DND-41 (cell line): ENCODE results near the gene MTOR.
"Not testable (repeated sequence)": the region's sequence is repeated elsewhere in the genome, so short reads cannot be mapped to it uniquely, and the experiment has no call there.

Experiments
- ATAC-seq: fragments of 200-7000 bp; cut with Tn5 transposase; 3 replicates; pipeline ENCODE4 v1.9.1; 2021; ENCODE audit warnings: low read depth; ENCODE audit not compliant: insufficient read depth
- DNase-seq: peaks from one replicate; pipeline ENCODE4 v3.0.0-alpha.2; 2020
- H2AFZ ChIP-seq: 2 replicates; pipeline ENCODE4 v1.6.0; 2012; ENCODE audit warnings: low read depth, low read length
- H3K27ac ChIP-seq: 2 replicates; pipeline ENCODE4 v1.5.1; 2012; ENCODE audit warnings: low read length, inconsistent platforms
- H3K27me3 ChIP-seq: fragments of 200-600 bp; sonication (generic); 2 replicates; pipeline ENCODE4 v1.6.0; 2012; ENCODE audit warnings: low read length, mild to moderate bottlenecking, inconsistent platforms; ENCODE audit not compliant: insufficient read depth, poor library complexity
- H3K36me3 ChIP-seq: 2 replicates; pipeline ENCODE4 v1.5.1; 2012; ENCODE audit warnings: low read length, inconsistent platforms; ENCODE audit not compliant: insufficient read depth
- H3K4me1 ChIP-seq: 2 replicates; pipeline ENCODE4 v1.5.1; 2012; ENCODE audit warnings: mild to moderate bottlenecking, low read length; ENCODE audit not compliant: insufficient read depth
- H3K4me2 ChIP-seq: 2 replicates; pipeline ENCODE4 v1.6.0; 2012; ENCODE audit warnings: mild to moderate bottlenecking, moderate library complexity, low read length, inconsistent platforms; ENCODE audit not compliant: insufficient read depth
- H3K4me3 ChIP-seq, 2 experiments: fragments of 200-600 bp in 1 of 2; shearing (Covaris generic) in 1 of 2; 2 replicates each; pipeline ENCODE4 v1.5.1; 2012 to 2016; ENCODE audit warnings: inconsistent platforms in 2 of 2, low read length in 2 of 2, mild to moderate bottlenecking in 2 of 2, low read depth in 1 of 2, moderate library complexity in 1 of 2
- H3K79me2 ChIP-seq: 2 replicates; pipeline ENCODE4 v1.6.0; 2012; ENCODE audit warnings: low read length, inconsistent platforms; ENCODE audit not compliant: insufficient read depth
- H3K9ac ChIP-seq: 2 replicates; pipeline ENCODE4 v1.6.0; 2012; ENCODE audit warnings: low read depth, mild to moderate bottlenecking, inconsistent platforms, low read length, moderate library complexity
- H3K9me3 ChIP-seq: 2 replicates; pipeline ENCODE4 v1.5.1; 2012; ENCODE audit warnings: low read length, moderate library complexity, mild to moderate bottlenecking, inconsistent platforms; ENCODE audit not compliant: insufficient read depth, severe bottlenecking
- H4K20me1 ChIP-seq: 2 replicates; pipeline ENCODE4 v1.6.0; 2012; ENCODE audit warnings: low read length; ENCODE audit not compliant: insufficient read depth
- CTCF ChIP-seq: IDR thresholded peaks from 2 replicates; pipeline ENCODE4 v1.5.1; 2012; ENCODE audit warnings: borderline replicate concordance, low read length, moderate library complexity, mild to moderate bottlenecking; ENCODE audit not compliant: poor library complexity, severe bottlenecking; ENCODE audit errors: extremely low read depth
- EZH2 ChIP-seq: IDR thresholded peaks from 3 replicates; pipeline ENCODE4 v1.6.1; 2012; ENCODE audit warnings: borderline replicate concordance, low read depth, mild to moderate bottlenecking, moderate library complexity, low read length, inconsistent platforms; ENCODE audit not compliant: severe bottlenecking

The MTOR gene

GRCh38 chr1:11180342-11180744 is 82.0 kb downstream of the MTOR start:
- Histone ChIP-seq H3K79me2 (no peaks in the 10 kb centered on the region), H3K4me3 (no peak overlapping the region), H3K4me2 (no peak overlapping the region), H3K27ac (no peak overlapping the region), H3K36me3 (peaks cover 72% of the 10 kb centered on the region), H3K9me3 (no peaks in the 10 kb centered on the region), H3K9ac (no peak overlapping the region), H2AFZ (no peak overlapping the region), H4K20me1 (peaks cover 4% of the 10 kb centered on the region; the same call in 1 of the 2 replicates), H3K4me1 (no peaks in the 10 kb centered on the region), H3K27me3 (no peaks in the 10 kb centered on the region)
- DNase-seq (no peak), ATAC-seq (no peak)
- TF ChIP-seq EZH2 = no peak
- TF ChIP-seq CTCF = no peak

GRCh38 chr1:11179749-11180148 is 82.6 kb downstream of the MTOR start:
- ATAC-seq, H2AFZ ChIP-seq, H3K4me1 ChIP-seq, H4K20me1 ChIP-seq, H3K79me2 ChIP-seq, H3K4me2 ChIP-seq, H3K4me3 ChIP-seq, H3K9ac ChIP-seq, DNase-seq, H3K27ac ChIP-seq, H3K9me3 ChIP-seq, H3K27me3 ChIP-seq: not testable (repeated sequence)
- peaks cover 71% of the 10 kb centered on the region for H3K36me3 ChIP-seq

GRCh38 chr1:11179125-11179524 is 83.2 kb downstream of the MTOR start:
- no peak for DNase-seq
- no peak overlapping the region for H3K4me2 ChIP-seq
- H3K9ac ChIP-seq = no peak overlapping the region
- no peaks in the 10 kb centered on the region for H3K27me3 ChIP-seq
- no peak overlapping the region for H2AFZ ChIP-seq
- TF ChIP-seq CTCF = no peak
- TF ChIP-seq EZH2 = no peak
- no peak overlapping the region for H3K27ac ChIP-seq
- no peak for ATAC-seq
- H4K20me1 ChIP-seq = peaks cover 4% of the 10 kb centered on the region; the same call in 1 of the 2 replicates
- H3K36me3 ChIP-seq = peaks cover 67% of the 10 kb centered on the region
- H3K9me3 ChIP-seq = no peaks in the 10 kb centered on the region
- no peak overlapping the region for H3K4me3 ChIP-seq
- H3K79me2 ChIP-seq = no peaks in the 10 kb centered on the region
- H3K4me1 ChIP-seq = no peaks in the 10 kb centered on the region

GRCh38 chr1:11178021-11179015 is 84.0 kb downstream of the MTOR start:
- Histone ChIP-seq H3K4me2 (no peak overlapping the region), H3K9me3 (no peaks in the 10 kb centered on the region), H3K27me3 (no peaks in the 10 kb centered on the region), H3K4me1 (no peaks in the 10 kb centered on the region), H3K4me3 (no peak overlapping the region), H3K27ac (no peak overlapping the region), H3K79me2 (no peaks in the 10 kb centered on the region), H2AFZ (no peak overlapping the region), H3K36me3 (peaks cover 60% of the 10 kb centered on the region), H3K9ac (no peak overlapping the region), H4K20me1 (peaks cover 4% of the 10 kb centered on the region; the same call in 1 of the 2 replicates)
- TF ChIP-seq CTCF = no peak
- TF ChIP-seq EZH2 = no peak
- no peak for DNase-seq
- ATAC-seq = no peak
